NCI-H446 (cell line): Measurements from ENCODE around the gene SMURF2.
"Not testable (repeated sequence)": the region's sequence is repeated elsewhere in the genome, so short reads cannot be mapped to it uniquely, and the experiment has no call there.

Source experiments
- DNase-seq, 2 experiments: peaks; one replicate each; lab custom pipeline; 2025; lab: John Stamatoyannopoulos, UW

Gene SMURF2

DNA sequence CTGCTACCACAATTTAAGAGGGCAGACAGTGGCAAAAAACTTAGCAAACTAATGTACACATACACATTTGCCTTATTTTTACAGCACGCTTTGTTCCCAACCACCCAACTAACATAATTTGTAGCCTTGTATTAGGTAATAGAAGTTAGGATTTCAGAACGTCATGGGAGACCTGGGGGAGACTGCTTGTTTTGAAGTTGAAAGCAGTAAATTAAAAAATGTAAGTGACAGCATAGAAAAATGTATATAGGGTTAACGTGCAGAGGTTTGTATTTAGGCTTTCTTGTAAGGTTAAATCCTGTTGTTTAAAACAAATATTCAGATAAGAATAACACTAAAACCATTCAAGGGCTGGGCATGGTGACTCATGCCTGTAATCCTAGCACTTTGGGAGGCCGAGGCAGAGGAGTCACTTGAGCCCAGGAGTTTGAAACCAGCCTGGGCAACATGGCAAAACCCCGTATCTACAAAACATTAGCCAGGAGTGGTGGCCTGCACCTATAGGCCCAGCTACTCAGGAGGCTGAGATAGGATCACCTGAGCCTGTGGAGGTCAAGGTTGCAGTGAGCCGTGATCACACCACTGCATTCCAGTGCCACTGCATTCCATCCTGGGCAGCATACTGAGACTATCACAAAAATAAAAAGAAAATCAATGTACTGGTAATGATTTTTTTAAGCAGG lies 2.3 kb upstream of the SMURF2 start:
- DNase-seq = not testable (repeated sequence)

DNA sequence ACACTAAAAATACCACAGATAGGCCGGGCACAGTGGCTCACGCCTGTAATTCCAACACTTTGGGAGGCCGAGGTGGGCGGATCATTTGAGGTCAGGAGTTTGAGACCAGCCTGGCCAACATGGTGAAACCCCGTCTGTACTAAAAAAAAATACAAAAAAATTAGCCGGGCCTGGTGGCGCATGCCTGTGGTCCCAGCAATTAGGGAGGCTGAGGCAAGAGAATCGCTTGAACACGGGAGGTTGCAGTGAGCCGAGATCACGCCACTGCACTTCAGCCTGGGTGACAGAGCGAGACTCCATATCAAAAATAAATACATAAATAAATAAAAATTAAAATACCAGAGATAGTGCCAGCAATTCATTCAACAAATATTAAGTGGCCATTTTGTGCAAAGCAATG lies 1.7 kb upstream of the SMURF2 start:
- not testable (repeated sequence) for DNase-seq

- DNase-seq = no peak
These were observed 764 bp upstream of the SMURF2 start for GRCh38 chr17:64662774-64663367.

GRCh38 chr17:64661726-64661975 lies 456 bp downstream of the SMURF2 start:
- DNase-seq = no peak

GRCh38 chr17:64660978-64661725 lies 955 bp downstream of the SMURF2 start:
- not testable (repeated sequence) for DNase-seq

GRCh38 chr17:64660195-64660977 lies 1.7 kb downstream of the SMURF2 start:
- not testable (repeated sequence) for DNase-seq

- no peak for DNase-seq
These were observed 3.2 kb downstream of the SMURF2 start for GRCh38 chr17:64658931-64659330.

DNA sequence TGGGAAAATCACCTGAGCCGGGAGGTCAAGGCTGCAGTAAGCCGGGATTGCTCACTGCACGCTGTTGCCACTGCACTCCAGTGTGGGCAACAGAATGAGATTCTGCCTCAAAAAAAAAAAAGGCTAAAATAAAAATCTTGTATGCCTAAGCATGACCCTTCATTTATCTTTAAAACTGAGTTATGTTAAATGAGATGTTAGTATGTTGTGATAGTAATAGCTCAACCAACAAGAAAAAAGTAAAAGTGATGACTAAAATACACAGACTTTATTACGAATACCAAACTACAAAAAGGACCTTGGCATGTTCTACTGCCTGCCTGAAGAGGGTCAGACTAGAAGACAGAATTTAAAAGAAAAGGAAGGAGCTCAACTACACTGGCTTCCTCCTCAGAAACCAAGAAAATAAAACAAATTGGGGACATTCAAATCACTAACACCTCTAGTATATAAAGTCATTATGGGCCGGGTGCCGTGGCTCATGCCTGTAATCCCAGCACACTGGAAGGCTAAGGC lies 4.4 kb downstream of the SMURF2 start:
- DNase-seq = no peak

- DNase-seq = no peak
These were observed 6.4 kb downstream of the SMURF2 start for GRCh38 chr17:64655704-64656103.

- DNase-seq = no peak
These were observed 8.1 kb downstream of the SMURF2 start for GRCh38 chr17:64653985-64654355.

GRCh38 chr17:64653325-64653984 lies 8.7 kb downstream of the SMURF2 start:
- no peak for DNase-seq

GRCh38 chr17:64651889-64652288 lies 10.2 kb downstream of the SMURF2 start:
- DNase-seq = no peak

- no peak for DNase-seq
These were observed 13.9 kb downstream of the SMURF2 start for GRCh38 chr17:64648234-64648633.

DNA sequence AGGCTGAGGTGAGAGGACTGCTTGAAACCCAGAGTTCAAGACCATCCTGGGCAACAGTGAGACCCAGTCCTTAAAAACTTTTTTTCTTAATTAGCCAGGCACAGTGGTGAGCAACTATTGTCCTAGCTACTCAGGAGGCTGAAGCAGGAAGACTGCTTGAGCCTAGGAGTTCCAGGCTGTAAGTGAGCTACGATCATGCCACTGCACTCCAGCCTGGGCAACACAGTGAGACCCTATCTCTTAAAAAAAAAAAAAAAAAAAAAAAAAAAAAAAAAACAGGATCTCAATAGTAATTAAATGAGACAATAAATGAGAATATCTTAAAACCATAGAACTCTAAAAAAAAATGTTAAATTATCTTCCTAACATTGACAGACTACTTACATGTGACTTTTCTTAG lies 14.3 kb downstream of the SMURF2 start:
- DNase-seq = no peak

GRCh38 chr17:64639516-64639915 lies 22.6 kb downstream of the SMURF2 start:
- no peak for DNase-seq

- DNase-seq = no peak
These were observed 23.4 kb downstream of the SMURF2 start for GRCh38 chr17:64638552-64639203.

DNA sequence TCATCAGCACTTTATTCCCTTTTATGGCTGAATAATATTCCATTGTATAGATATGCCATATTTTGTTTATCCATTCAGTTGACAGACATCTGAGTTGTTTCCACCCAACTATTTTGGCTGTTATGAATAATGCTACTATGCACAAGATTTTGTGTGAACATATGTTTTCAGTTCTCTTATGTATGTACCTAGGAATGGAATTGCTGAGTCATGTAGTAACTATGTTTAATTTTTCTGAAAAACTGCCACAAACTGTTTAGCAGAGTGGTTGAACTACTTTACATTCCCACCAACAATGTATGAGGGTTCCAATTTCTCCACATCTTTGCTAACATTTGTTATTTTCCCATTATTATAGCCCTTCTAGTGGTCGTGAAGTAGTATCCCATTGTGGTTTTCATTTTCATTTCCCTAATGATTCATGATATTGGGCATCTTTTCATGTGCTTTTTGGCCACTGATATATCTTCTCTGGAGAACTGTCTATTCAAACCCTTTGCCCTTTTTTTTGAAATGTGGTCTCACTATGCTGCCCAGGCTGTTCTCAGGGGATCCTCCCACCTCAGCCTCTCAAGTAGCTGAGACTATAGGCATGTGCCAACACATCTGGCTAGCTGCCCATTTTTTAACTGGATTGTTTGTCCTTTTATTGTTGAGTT lies 26.3 kb downstream of the SMURF2 start:
- DNase-seq = peak in 1 of 2 experiments; percentile 12

DNA sequence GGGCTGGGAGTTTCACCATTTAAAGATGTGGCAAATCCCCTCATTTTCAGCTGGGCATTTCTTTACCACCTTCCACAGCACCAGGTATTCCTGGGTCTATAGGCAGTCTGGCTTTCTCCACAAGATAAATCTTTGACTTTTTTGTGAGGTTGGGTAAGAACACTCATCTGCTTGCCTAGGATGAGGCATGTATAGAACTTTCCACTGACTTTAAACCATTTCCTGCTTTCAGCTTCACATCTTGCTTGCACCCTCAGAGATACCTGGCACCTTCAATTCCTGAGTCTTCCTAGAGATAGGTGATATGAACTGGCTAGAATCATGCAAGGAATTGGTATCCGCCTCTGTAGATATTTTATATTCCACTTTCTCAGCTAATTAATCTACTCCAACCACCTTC lies 27.9 kb downstream of the SMURF2 start:
- DNase-seq = no peak

DNA sequence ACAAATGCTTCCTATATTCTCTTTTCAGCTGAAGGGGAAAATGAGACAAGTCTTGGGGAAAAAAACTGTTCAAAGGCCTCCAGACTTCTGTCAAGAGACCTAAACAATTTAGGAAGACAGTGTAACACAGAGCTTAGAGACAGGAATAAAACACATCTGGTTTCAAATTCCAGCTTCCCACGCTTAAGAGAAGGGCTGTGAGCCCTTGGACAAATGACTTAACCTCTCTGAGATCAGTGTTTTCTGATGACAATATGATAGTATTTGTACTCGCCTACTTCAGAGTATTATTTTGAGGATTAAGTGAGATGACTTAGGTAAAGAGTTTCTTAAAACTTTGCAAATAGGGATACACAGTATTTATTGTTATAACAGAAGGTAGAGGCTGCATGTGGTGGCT lies 29.5 kb downstream of the SMURF2 start:
- no peak for DNase-seq

- DNase-seq = no peak
These were observed 29.9 kb downstream of the SMURF2 start for GRCh38 chr17:64632194-64632593.
